Measurements from ENCODE around the gene SHC4.

The SHC4 gene

GRCh38 chr15:48781481-48782081, 182.1 kb downstream of the SHC4 start:
- no peaks in the 10 kb centered on the region for H3K27me3 ChIP-seq (ENCODE audit: insufficient read depth, low read length)
- H3K9me3 ChIP-seq (ENCODE audit: low read length) = no peaks in the 10 kb centered on the region
- peaks cover 33% of the 10 kb centered on the region for H3K36me3 ChIP-seq (ENCODE audit: insufficient read depth, low read length)

GRCh38 chr15:48781017-48781416, 182.7 kb downstream of the SHC4 start:
- H3K4me1 ChIP-seq (ENCODE audit: insufficient read depth, low read length) = no peaks in the 10 kb centered on the region
- H3K36me3 ChIP-seq (ENCODE audit: insufficient read depth, low read length) = peaks cover 33% of the 10 kb centered on the region
- H3K27me3 ChIP-seq (ENCODE audit: insufficient read depth, low read length) = no peaks in the 10 kb centered on the region
- no peak overlapping the region for H2AFZ ChIP-seq (ENCODE audit: low read depth, low read length)
- H3K4me3 ChIP-seq (ENCODE audit: low read length) = no peak overlapping the region
- no peaks in the 10 kb centered on the region for H3K9me3 ChIP-seq (ENCODE audit: low read length)

More at GRCh38 chr15:48781481-48782081, 182.1 kb downstream of the SHC4 start:
- no peak overlapping the region for H2AFZ ChIP-seq (ENCODE audit: low read depth, low read length)
- no peak overlapping the region for H3K4me3 ChIP-seq (ENCODE audit: low read length)
- H3K4me1 ChIP-seq (ENCODE audit: insufficient read depth, low read length) = no peaks in the 10 kb centered on the region

- peaks cover 31% of the 10 kb centered on the region for H3K36me3 ChIP-seq (ENCODE audit: insufficient read depth, low read length)
- no peak overlapping the region for H2AFZ ChIP-seq (ENCODE audit: low read depth, low read length)
- no peaks in the 10 kb centered on the region for H3K4me1 ChIP-seq (ENCODE audit: insufficient read depth, low read length)
- no peaks in the 10 kb centered on the region for H3K9me3 ChIP-seq (ENCODE audit: low read length)
- no peak overlapping the region for H3K4me3 ChIP-seq (ENCODE audit: low read length)
- H3K27me3 ChIP-seq (ENCODE audit: insufficient read depth, low read length) = no peaks in the 10 kb centered on the region
These were observed 185.4 kb downstream of the SHC4 start for GRCh38 chr15:48778331-48778730.

- Histone ChIP-seq H3K4me1 (ENCODE audit: insufficient read depth, low read length) (no peaks in the 10 kb centered on the region), H3K36me3 (ENCODE audit: insufficient read depth, low read length) (peaks cover 28% of the 10 kb centered on the region), H3K4me3 (ENCODE audit: low read length) (no peak overlapping the region), H3K27me3 (ENCODE audit: insufficient read depth, low read length) (no peaks in the 10 kb centered on the region), H3K9me3 (ENCODE audit: low read length) (no peaks in the 10 kb centered on the region), H2AFZ (ENCODE audit: low read depth, low read length) (no peak overlapping the region)
These were observed 185.9 kb downstream of the SHC4 start for GRCh38 chr15:48777645-48778330.

GRCh38 chr15:48775546-48775945, 188.2 kb downstream of the SHC4 start:
- H3K36me3 ChIP-seq (ENCODE audit: insufficient read depth, low read length) = peaks cover 16% of the 10 kb centered on the region
- no peaks in the 10 kb centered on the region for H3K27me3 ChIP-seq (ENCODE audit: insufficient read depth, low read length)
- no peaks in the 10 kb centered on the region for H3K4me1 ChIP-seq (ENCODE audit: insufficient read depth, low read length)
- no peak overlapping the region for H2AFZ ChIP-seq (ENCODE audit: low read depth, low read length)
- H3K4me3 ChIP-seq (ENCODE audit: low read length) = no peak overlapping the region
- H3K9me3 ChIP-seq (ENCODE audit: low read length) = no peaks in the 10 kb centered on the region

- Histone ChIP-seq H3K36me3 (ENCODE audit: insufficient read depth, low read length) (peaks cover 13% of the 10 kb centered on the region), H3K27me3 (ENCODE audit: insufficient read depth, low read length) (no peaks in the 10 kb centered on the region), H2AFZ (ENCODE audit: low read depth, low read length) (no peak overlapping the region), H3K4me1 (ENCODE audit: insufficient read depth, low read length) (no peaks in the 10 kb centered on the region), H3K9me3 (ENCODE audit: low read length) (no peaks in the 10 kb centered on the region), H3K4me3 (ENCODE audit: low read length) (no peak overlapping the region)
These were observed 189.2 kb downstream of the SHC4 start for GRCh38 chr15:48774484-48774883.
